Left renal pelvis (tissue), 4 donors: ENCODE results near the gene SAMD11. TPM values are rescaled to one million over a fixed set of nuclear protein-coding genes. Genes with fewer than 3 reads are reported as not detected.

ENCODE experiments used
- DNase-seq, 4 donors: peaks; one replicate each; pipeline ENCODE4 v3.0.0-alpha.2; 2013; ENCODE audit warnings: low read depth in 4 of 4, low spot score in 3 of 4
- polyA plus RNA-seq, 4 donors: library from polyadenylated mRNA; unstranded; fragments of 120-200 nt; gene quantifications; one replicate each; pipeline ENCODE4 v1.2.1, GENCODE V29; 2013; ENCODE audit not compliant: insufficient read length in 4 of 4

Gene SAMD11
- polyA plus RNA-seq, 4 donors = 43.9 to 94.8 (median 63.0) TPM

DNA sequence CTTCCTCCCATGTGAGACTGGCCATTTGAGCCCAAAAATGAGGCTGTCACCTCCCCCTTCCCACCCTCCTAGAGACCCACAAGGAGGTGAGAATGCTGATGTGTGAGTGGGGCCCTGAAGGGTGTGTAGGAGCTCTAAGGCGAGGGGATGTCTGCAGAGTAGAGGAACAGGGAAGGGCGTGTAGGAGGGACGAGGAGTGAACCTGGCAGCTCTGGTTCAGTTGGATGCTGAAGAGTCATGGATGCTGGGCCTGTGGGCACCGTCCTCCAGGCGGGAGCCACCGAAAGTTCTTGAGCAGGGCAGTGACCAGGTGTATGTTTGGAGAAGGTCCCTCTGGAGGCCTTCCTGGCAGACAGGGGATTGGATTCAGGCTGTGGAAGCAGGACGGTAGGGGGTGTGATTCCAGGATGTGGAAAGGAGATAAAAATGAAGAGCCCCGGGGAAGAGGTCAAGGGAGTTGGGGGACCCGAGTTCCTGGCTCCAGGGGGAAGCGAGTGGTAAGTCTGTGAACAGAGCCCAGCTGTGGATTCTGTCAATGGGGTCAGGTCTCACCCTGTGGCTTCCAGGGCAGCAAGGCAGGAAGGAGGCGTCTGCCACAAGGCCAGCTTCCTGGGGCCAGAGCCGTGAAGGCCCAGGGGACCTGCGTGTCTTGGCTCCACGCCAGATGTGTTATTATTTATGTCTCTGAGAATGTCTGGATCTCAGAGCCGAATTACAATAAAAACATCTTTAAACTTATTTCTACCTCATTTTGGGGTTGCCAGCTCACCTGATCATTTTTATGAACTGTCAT, 7.9 kb downstream of the SAMD11 start:
- DNase-seq = no peak

DNA sequence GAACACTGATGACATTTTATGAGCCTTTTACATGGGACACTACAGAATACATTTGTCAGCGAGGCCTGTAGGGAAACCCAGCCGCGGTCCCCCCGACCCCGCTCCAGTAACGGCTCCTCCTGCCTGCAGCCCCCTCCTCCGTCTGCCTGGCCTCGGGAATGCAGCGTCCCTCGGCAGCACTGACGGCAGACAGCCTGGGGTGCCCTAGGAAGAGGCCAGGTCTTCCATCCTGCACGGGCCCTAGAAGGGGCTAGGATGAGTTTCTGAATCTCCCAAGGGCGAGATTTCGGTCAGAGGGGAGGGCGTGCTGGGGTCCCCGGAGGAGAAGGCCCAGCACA, 8.4 kb downstream of the SAMD11 start:
- DNase-seq = no peak

DNA sequence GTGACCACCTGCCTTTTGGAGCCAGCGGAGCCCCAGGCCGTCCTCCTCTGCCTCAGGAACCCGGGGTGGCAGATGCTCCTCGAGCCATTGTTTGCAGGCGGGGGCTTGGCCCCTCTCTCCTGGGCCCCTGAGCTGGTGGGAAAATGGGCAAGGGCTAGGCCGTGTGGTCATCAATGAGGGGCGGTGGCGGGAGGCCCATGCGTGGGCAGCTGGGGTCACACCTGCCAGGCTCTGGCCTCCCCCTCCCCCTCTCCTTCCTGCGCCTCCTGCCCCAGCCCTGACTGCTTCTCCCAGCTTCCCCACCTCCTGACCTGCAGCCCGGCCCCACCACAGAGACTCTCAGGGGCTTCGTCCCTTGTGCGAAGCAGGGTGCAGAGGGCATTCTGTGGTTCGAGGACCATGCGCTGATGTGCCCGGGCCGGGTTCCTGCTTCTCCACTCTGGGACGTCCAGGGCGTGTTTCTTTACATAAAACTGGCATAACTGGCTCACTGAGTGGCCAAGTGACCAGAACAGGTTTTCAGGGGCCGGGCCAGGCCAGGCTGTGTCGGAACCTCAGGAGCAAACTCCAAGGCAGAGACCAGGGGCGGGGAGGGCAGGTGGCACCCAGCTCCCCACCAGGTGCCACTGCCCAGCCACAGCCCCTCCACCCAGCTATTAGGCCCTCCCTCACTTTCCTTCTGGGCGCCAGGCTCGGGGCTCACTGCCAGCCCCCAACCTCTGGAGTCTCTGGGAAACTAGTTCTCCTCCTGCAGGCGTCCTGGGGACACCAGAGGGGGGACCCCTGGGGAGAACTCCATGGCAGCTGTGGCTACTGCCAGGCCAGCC, 9.3 kb downstream of the SAMD11 start:
- no peak for DNase-seq

DNA sequence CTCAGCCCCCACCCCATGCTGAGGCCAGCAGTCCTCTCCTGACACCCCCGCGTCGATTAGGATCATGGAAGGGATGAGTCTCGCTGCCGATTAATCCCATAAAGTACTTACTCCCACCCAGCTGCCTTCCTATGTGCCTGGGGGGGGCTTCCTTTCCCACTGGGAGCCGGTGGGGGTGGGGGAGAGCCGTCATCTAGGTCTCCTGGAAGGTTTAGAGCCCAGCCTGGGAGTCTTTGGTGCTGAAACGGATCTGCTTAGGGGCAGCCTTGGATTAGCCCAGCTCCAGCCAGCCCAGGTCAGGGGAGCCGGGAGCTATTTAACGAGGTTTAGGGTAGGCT, 9.8 kb downstream of the SAMD11 start:
- no peak for DNase-seq

DNA sequence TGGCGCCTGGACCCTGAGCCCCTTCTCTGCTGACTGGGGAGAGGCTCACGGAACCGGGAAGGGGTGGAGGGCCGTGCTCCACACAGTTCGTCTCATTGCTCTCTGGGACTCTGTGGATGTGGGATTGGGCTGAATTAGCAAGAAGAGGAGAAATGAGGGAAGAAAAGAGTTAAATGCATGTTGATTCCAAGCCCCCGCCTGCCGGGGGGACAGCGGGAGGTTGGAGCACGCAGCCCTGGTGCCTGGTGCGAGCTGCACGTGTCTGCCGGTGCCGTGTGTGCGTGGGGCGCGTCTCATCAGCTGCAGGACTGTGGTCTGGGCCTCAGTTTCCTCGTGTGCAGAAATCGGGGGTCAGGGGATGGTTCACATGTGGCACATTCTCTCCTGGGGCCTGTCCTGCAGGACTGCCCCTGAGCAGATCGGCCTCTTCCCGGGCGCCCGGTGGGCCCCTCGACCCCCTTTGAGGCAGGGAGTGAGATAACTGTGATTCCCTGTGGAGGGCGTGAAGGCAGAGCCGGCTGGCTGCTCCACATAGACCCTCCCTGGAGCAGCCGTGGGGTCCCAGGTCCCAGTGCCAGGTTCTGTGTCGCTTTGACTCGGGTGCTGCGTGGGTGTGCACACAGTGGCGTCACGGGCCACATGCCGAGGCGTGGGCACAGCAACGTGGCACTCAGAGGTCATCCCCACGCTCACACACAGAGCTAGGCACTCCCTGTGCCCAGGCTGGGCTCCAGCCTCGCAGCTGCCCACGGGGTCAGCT, 11.4 kb downstream of the SAMD11 start:
- no peak for DNase-seq

DNA sequence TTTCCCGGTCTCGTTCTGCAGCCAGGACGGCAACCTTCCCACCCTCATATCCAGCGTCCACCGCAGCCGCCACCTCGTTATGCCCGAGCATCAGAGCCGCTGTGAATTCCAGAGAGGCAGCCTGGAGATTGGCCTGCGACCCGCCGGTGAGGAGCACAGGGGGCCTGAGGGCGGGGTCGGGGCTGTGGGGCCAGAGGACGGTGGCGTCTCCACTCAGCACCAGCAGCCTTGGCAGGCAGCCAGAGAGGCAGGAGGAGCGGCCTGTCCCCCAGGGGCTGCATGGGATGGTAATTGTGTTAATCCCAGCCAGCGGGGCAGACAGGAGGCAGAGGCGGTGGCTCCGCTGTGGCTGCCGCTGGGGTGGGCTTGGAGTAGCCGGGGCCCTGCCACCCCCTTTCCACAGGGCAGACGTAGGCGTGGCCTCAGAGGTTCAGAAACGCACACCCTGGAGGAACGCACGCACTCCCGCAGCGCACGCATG, 12.1 kb downstream of the SAMD11 start:
- DNase-seq = no peak

DNA sequence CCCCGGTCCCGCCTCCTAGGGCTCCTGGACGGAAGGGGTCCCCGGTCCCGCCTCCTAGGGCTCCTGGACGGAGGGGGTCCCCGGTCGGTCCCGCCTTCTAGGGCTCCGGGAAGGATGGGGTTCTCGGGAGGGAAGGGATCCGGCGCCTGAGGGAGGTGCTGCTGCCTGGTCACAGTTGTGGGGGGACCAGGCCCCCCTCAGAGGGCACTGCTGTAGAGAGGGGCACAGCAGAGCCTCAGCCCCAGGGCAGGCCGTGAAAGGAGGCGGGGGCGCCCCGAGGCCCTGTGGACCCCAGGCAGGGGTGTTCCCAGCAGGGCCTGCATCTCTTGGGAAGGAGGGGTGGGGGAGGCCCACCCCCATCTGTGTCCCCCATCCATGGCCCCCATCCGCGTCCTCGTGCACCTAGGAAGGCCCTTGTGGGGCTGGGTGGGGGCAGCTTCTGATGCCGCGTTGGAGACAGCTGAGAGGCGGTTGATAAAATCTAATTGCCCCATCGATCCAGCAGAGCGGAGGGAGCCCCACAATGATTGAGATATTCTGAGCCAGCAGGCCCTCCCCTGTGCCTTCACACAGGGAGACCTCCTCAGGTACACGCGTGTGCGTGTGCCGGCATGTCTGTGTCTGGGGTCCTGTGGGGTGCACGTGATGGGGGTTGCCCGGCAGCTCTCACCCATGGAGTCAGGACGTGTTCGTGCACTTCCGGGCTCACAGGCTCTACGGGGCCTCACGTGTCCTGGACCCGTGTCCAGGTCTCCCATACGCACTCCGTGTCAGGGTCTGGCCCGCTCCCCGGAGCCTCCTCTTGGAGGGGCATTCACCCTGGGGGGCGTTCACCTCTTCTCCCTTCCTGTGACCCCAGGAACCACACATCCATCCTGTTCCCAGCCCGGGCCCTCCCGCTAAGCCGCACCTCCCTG, 12.9 kb downstream of the SAMD11 start:
- no peak for DNase-seq

DNA sequence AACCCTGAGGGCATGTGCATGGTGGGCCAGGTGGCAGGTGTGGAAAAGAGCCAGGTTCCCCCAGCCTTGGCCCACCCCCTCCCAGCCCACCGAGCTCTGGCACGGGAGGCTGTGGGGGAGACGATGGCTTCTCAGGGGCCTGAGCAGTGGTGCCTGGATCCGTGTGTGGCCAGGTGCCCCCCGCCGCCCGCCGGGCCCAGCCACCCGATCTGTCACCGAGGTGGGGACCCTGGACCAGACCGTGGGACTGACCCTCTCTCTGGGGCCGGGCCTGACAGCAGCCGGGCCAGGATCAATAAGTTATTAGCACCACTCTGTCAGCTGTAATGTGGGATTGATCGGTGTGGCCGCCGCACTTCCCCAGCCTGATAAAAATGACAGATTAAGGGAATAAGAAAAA, 13.8 kb downstream of the SAMD11 start:
- no peak for DNase-seq

DNA sequence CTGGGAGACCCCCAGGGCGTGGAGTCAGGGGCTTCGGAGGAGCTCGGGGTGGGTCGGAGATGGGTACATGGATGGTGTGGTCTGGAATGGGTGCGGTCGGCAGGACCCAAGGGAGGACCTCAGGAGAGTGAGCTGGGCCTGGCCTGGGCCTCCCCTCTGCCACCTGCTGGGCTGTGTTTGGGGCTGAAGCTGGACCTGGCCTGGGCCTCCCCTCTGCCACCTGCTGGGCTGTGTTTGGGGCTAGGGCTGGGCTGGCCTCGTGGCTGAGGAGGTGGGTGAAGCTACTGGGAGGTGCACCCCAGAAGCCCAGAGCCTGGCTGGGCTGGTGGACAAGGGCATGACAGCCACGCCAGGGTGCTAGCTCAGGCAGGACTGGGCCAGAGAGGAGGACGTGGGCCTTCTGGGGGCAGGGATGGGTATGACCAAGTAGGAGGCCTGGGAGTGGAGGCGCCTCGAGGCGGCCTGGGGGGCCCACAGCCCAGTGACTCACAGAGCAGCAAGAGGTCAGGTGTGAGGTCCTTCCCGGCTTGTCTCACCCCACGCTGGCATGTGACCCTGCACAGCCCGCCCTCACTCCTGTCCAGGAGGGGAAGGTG, 14.5 kb downstream of the SAMD11 start:
- DNase-seq = no peak

DNA sequence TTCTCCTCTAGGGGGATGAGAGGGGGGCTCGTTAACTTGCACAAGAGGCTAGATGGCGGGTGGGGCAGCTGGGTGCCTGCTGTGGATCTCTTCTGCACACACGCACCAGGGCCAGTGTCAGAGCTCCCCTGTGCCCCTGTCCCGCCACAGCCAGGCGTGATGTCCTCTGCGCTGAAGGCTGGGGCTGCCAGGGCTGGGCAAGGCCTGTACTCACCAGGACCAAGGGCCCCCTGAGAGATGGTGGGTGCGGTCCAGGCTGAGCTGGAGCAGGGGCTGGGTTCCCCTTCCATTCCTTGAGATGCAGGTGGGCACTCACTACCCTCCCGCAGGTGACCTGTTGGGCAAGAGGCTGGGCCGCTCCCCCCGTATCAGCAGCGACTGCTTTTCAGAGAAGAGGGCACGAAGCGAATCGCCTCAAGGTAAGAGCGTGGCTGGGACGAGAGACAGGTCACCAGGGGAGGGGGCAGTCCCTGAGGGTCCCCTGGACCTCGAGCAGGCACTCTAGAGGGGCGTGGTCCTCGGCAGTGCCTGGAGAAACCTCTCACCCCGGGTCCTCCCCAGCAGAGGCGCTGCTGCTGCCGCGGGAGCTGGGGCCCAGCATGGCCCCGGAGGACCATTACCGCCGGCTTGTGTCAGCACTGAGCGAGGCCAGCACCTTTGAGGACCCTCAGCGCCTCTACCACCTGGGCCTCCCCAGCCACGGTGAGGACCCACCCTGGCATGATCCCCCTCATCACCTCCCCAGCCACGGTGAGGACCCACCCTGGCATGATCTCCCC, 15.2 kb downstream of the SAMD11 start:
- DNase-seq = no peak

DNA sequence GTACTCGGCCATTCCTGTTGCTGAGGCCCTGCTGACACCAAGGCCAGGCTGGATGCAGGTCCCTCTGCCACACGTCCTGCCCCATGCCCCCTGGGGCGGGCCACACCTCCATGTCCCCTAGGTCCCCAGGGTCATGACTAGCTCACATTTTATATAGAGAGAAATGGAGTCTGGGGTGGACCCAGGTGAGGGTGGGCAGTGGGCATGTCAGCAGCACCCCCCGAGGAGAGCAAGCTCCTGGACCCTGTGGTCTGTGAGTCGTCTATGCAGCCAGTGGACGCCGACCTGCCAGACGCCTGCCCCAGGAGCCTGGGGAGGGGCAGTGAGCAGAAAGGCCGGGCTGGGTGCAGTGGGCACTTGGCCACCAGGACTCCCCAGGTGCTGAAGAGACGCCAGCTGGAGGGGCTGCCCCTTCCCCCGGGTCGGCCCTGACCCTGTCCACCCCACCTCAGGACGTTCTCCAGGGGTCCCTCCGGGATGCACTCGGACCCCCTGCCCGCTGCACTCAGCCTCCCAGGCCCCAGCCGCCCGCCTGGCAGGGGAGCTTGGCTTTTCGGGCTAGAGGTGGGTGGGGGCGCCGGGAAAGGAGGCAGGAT, 15.9 kb downstream of the SAMD11 start:
- no peak for DNase-seq

DNA sequence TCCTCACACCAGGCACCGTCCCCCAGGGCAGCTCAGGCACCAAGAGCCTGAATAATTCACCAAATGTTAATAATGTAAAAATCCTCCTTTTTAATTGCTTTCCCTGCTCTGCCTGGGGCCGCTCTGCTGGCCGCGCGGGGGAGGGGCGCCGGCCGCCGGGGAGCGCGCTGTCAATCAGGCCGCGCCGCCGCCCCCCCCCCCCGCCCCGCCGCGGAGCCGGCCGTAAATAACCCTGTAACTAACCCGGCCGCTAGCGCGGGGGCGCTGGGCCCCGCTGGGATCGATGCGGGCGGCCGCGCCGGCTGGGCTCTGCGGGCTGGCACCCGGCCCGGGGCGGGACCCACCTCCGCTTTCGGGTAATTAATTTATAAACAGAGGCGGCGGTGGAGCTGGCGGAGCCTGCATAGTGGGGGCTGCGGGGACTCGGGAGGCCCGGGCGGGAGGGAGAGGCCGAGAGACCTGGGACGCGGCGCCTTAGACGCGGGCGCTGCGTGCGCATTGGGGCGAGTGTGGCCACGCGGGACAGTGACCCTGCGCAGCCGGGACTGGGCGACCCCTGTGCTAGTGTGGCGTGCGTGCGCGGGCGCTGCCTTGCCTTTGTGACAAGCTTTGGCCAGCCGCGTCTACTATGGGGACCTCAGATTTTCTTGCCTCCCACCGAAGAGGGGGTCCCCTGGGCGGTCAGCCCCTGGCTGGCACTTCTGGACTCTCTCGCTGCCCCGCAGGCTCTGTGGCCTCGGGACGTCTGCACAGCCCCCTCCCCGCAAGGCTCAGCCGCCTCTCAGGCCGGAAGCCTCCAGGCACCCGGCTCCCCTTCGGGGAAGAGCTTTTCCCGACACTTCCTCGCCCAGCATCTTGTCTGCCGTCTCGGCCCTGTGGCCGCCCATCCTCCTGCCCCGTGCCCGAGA, 16.6 kb downstream of the SAMD11 start:
- peak in 3 of 4 donors; percentile 81 to 85 (median 82) for DNase-seq

DNA sequence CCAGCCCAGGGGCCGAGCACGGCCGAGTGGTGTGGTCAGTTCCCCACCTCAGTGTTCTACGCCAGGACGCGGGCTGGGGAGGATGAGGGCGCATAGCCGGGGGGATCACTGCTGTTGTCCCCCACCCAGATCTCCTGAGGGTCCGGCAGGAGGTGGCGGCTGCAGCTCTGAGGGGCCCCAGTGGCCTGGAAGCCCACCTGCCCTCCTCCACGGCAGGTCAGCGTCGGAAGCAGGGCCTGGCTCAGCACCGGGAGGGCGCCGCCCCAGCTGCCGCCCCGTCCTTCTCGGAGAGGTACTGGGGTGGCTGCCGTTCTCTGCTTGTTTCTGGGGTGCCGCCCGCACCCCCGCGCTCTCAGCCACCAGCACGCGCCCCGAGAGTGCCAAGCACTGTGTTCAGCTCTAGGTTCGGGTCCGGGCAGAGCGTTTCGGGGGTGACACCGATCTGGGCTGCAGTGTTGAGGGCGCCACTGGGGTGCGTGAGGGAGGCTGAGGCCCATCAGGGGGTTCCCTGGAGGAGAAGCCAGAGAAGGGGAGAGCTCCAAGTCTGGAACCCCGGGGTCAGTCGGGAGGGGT, 17.4 kb downstream of the SAMD11 start:
- no peak for DNase-seq

DNA sequence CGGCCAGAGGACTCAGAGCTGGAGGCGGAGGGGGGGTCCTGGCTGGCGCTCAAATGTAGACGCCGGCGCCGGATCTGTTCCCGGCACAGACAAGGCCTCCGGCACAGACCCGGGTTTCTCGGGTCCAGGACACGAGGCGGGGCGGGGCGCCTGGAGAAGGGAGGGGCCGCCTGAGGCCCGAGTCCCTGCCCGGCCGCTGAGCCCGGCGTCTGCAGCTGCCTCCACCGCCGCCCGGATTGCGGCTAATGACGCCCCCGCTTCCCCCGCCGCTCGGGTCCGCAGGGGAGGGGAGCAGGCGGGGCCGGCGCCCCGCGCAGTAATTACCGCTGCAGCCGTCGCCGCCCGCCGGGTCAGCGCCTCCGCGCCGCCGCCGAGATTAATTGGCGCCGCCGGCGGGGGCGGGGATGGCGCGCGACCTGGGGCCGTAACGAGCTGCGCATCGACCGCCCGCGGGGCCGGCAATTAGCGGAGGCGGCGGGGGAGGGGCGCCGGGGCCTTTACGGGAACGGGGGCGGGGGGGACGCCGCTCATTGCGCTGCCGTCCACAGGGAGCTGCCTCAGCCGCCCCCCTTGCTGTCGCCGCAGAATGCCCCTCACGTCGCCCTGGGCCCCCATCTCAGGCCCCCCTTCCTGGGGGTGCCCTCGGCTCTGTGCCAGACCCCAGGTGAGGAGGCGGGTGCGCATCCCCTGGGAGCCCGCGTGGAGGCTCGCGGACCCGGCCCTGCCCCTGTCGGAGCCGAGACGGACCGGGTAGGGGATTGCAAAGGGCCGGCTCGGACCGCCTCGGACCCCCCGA, 18.1 kb downstream of the SAMD11 start:
- DNase-seq = peak in 2 of 4 donors; percentile 68 to 72

DNA sequence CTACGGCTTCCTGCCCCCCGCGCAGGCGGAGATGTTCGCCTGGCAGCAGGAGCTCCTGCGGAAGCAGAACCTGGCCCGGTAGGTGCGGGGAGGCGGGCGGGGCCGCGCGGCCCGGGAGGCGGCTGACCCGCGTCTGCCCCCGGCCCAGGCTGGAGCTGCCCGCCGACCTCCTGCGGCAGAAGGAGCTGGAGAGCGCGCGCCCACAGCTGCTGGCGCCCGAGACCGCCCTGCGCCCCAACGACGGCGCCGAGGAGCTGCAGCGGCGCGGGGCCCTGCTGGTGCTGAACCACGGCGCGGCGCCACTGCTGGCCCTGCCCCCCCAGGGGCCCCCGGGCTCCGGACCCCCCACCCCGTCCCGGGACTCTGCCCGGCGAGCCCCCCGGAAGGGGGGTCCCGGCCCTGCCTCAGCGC, 18.7 kb downstream of the SAMD11 start:
- no peak for DNase-seq

DNA sequence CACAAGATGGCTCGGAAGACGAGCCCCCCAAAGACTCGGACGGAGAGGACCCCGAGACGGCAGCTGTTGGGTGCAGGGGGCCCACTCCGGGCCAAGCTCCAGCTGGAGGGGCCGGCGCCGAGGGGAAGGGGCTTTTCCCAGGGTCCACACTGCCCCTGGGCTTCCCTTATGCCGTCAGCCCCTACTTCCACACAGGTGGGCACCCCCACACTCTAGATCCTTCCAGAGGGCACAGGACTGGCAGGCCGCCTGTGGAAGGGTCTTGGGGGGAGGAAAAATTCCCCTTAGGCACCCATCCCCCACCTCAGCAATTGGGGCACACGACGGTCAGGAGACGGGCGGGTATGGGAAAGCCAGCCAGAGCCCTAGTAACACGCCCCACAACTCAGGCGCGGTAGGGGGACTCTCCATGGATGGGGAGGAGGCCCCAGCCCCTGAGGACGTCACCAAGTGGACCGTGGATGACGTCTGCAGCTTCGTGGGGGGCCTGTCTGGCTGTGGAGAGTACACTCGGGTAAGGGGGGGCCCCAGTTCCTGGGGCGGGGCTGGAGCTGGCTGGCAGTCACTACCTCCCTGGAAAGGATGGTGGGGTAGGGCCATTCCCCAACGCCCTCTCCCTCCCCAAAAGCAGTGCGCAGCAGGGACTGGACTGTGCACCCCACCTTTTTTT, 19.3 kb downstream of the SAMD11 start:
- DNase-seq = no peak
